ENCODE results near the gene EXOC4.

DNA sequence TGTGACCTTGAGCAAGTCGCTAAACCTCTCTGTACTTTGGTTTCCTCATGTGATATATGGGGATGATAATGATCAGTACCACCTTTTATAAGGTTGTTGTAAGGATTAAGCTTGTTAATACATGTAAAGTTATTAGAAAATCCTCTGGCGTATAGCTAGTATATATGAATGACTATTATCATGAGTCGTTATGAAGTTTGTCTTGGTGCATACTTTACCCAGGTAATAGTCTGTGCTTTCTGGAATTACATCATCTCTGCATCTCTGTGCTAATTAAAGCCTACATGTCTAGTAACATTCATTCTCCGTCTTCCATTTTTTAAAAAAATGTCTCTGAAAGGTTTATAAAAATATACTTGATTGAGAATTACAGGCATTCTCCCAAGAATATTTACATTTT lies 524.8 kb downstream of the EXOC4 start:
- no peak for TF ChIP-seq YY1 (IDR thresholded peaks at IDR 0.05; ENCODE audit: insufficient read depth, insufficient read length)
- no peak for TF ChIP-seq ZNF274 (IDR thresholded peaks at IDR 0.05; ENCODE audit: low read depth, low read length)

Measured in NT2/D1 (cell line).